NCI-H748 treated with DMSO at 0.1 percent for 48 hours (cell line): ENCODE results near the gene ZNF513.
"Not testable (repeated sequence)": the region's sequence is repeated elsewhere in the genome, so short reads cannot be mapped to it uniquely, and the experiment has no call there.

Experiments
- DNase-seq: peaks from one replicate; lab custom pipeline; 2025; lab: John Stamatoyannopoulos, UW

Gene ZNF513

GRCh38 chr2:27356382-27357181 lies 24.0 kb downstream of the ZNF513 start, which contains the start of gene GTF3C2:
Gene GTF3C2, minus strand, starts transcription at chr2:27356764. Its CDS starts 13,210 bp downstream, at chr2:27343554.
- peak; percentile 92 for DNase-seq

GRCh38 chr2:27356056-27356381 lies 24.5 kb downstream of the ZNF513 start:
- DNase-seq = no peak

- no peak for DNase-seq
Observed at GRCh38 chr2:27354597-27354927, 26.0 kb downstream of the ZNF513 start.

- DNase-seq = no peak
Observed at GRCh38 chr2:27353762-27354596, 26.6 kb downstream of the ZNF513 start.

- not testable (repeated sequence) for DNase-seq
Observed at GRCh38 chr2:27353386-27353761, 27.2 kb downstream of the ZNF513 start.

- DNase-seq = no peak
Observed at GRCh38 chr2:27351802-27352598, 28.5 kb downstream of the ZNF513 start.

- no peak for DNase-seq
Observed at GRCh38 chr2:27350106-27350693, 30.3 kb downstream of the ZNF513 start.

- DNase-seq = no peak
Observed at GRCh38 chr2:27347641-27348040, 32.9 kb downstream of the ZNF513 start.

- no peak for DNase-seq
Observed at GRCh38 chr2:27336173-27336572, 44.4 kb downstream of the ZNF513 start.

GRCh38 chr2:27335311-27335710 lies 45.2 kb downstream of the ZNF513 start:
- DNase-seq = no peak
